Measurements from ENCODE around the gene ERC1.

DNA sequence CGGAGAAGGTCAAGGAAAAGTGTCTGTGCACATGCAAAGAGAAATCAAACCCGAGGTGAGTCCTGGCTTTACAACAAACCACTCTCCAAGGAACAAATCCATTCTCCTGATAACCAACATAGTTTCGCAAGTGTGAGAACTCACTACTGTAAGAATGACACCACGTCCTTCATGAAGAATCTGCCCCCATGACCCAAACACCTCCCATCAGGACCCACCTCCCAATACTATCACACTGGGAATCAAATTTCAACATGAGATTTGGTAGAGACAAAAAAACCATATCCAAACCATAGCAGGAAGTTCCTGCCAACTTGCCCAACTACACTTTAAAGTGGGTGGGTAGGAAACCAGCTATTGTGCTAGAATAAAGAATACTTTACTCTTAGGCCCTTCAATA lies 2.4 kb upstream of the ERC1 start:
- TF ChIP-seq POLR2A (IDR thresholded peaks at IDR 0.05; ENCODE audit: low read depth, low read length) (no peak), TAF1 (IDR thresholded peaks at IDR 0.05; ENCODE audit: low read depth, low read length) (no peak), POLR2AphosphoS5 (IDR thresholded peaks at IDR 0.05; ENCODE audit: low read depth, low read length) (no peak), POU2F2 (IDR thresholded peaks at IDR 0.05; ENCODE audit: low read depth, low read length) (no peak)
